Activated B cell treated with CpG ODN at 0.5 μM for 24 hours (primary cell): Measurements from ENCODE around the gene RPS6KB2. TPM values are rescaled to one million over a fixed set of nuclear protein-coding genes. Genes with fewer than 3 reads are reported as not detected.
A peak's percentile ranks its signal among the peaks of the same experiment; 100 is the strongest.

ENCODE experiments used
- ATAC-seq: fragments of 200-7000 bp; cut with Tn5 transposase; one replicate; pipeline ENCODE4 v1.10.0; 2021; ENCODE audit warnings: low read depth, mild to moderate bottlenecking, moderate library complexity
- CTCF ChIA-PET: fragments of 350-600 bp; sonication (Branson Sonifier 250); formaldehyde crosslinking; loops from one replicate; lab custom pipeline; 2021; ENCODE audit warnings: antibody characterized with exemption; lab: Charles Lee
- POLR2A ChIA-PET: fragments of 350-600 bp; sonication (Branson Sonifier 250); formaldehyde crosslinking; loops from one replicate; lab custom pipeline; 2021; ENCODE audit warnings: antibody characterized with exemption; lab: Charles Lee
- DNase-seq: peaks from one replicate; pipeline ENCODE4 v3.0.0; 2022
- H3K27ac Mint-ChIP-seq: one replicate; pipeline ENCODE4 v1.8.0; 2020; ENCODE audit warnings: mixed read lengths
- H3K27me3 Mint-ChIP-seq: one replicate; pipeline ENCODE4 v1.8.0; 2021; ENCODE audit warnings: mixed read lengths
- H3K36me3 Mint-ChIP-seq: one replicate; pipeline ENCODE4 v1.8.0; 2021; ENCODE audit warnings: low read depth, mixed read lengths
- H3K4me1 Mint-ChIP-seq: one replicate; pipeline ENCODE4 v1.8.0; 2021; ENCODE audit warnings: mixed read lengths
- H3K4me3 Mint-ChIP-seq: one replicate; pipeline ENCODE4 v1.8.0; 2020; ENCODE audit warnings: mild to moderate bottlenecking, mixed read lengths
- H3K9me3 Mint-ChIP-seq: one replicate; pipeline ENCODE4 v1.8.0; 2020; ENCODE audit warnings: mixed read lengths
- CTCF ChIP-seq: fragments of 200-600 bp; IDR thresholded peaks from one replicate; pipeline ENCODE4 v1.8.0; 2022; ENCODE audit warnings: antibody characterized with exemption, mild to moderate bottlenecking
- intact Hi-C: fragments of 100-400 bp; cut with micrococcal nuclease; formaldehyde crosslinking; loops from one replicate; pipeline ENCODE4 v1.15.1; 2024
- total RNA-seq: library from RNA; stranded (reverse); gene quantifications from 2 replicates; pipeline ENCODE4 v1.2.3, GENCODE V29; 2022

RPS6KB2 gene
- total RNA-seq, 1 donor from 2014 or later, result 74.5 TPM

- DNase-seq, result no peak
- no peak for ATAC-seq
- H3K27ac Mint-ChIP-seq, result peak overlapping the region; percentile 77
- peaks cover 52% of the 10 kb centered on the region for H3K4me1 Mint-ChIP-seq
- ChIA-PET POLR2A (interaction anchor here (0.6 to 17.5 kb wide), 8 partner anchors 15 to 109 kb away, joined by 3 to 693 read pairs (median 5); partner anchors contain the start of genes PITPNM1, POLD4, PTPRCAP and RPS6KB2), CTCF (interaction anchor here (1.7 kb wide), 1 partner anchor 15 kb away, joined by 4 read pairs; no protein-coding TSS in a partner anchor)
- H3K36me3 Mint-ChIP-seq, result peaks cover 48% of the 10 kb centered on the region
- no peaks in the 10 kb centered on the region for H3K27me3 Mint-ChIP-seq
- H3K4me3 Mint-ChIP-seq, result no peak overlapping the region
- TF ChIP-seq CTCF, result no peak
- intact Hi-C loops, result no loop called here
- no peaks in the 10 kb centered on the region for H3K9me3 Mint-ChIP-seq
Observed at GRCh38 chr11:67396587-67397389, 31.5 kb upstream of the RPS6KB2 start.

DNA sequence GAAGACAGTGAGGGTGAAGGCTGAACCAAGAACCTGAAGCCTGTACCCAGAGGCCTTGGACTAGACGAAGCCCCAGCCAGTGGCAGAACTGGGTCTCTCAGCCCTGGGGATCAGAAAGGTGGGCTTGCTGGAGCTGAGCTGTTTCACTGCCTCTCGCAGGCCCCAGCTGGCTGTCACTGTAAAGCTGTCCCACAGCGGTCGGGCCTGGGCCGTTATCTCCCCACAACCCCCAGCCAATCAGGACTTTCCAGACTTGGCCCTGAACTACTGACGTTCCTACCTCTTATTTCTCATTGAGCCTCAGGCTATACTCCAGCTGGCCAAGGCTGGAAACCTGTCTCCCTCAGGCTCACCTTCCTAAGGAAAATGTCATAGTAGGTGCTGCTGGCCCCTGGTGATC lies 30.8 kb upstream of the RPS6KB2 start:
- Mint-ChIP-seq H3K4me3 (no peak overlapping the region), H3K9me3 (no peaks in the 10 kb centered on the region), H3K27ac (no peak overlapping the region), H3K27me3 (no peaks in the 10 kb centered on the region), H3K36me3 (peaks cover 46% of the 10 kb centered on the region), H3K4me1 (peaks cover 54% of the 10 kb centered on the region)
- intact Hi-C loops, result no loop called here
- ChIA-PET CTCF (no interaction called here), POLR2A (interaction anchor here (0.8 to 17.5 kb wide), 6 partner anchors 14 to 129 kb away, joined by 3 to 693 read pairs (median 4); partner anchors contain the start of genes POLD4, PTPRCAP and RPS6KB2)
- no peak for ATAC-seq
- DNase-seq, result no peak
- no peak for TF ChIP-seq CTCF

DNA sequence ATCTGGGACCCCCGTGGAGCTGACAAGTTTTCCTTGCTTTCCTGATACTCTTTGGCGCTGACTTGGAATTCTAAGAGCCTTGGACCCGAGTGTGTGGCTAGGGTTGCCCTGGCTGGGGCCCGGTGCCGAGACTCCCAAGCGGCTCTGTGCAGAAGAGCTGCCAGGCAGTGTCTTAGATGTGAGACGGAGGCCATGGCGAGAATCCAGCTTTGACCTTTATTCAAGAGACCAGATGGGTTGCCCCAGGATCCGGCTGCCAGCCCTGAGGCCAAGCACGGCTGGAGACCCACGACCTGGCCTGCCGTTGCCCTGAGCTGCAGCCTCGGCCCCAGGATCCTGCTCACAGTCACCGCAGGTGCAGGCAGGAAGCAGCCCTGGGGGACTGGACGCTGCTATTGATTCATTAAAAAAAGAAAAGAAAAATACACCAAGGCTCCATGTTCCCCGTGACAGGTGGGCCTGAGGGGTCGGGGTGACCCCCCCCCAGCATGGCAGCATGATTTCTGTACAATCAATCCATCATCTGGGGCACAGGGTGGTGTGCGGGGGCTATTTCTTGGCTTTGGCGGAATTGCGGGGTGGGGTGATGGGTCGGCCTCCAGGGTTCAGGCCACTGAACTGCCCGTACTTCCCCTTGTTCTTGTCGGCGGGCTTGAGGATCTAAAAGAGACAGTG lies 30.2 kb upstream of the RPS6KB2 start:
- H3K27ac Mint-ChIP-seq, result no peak overlapping the region
- no peak overlapping the region for H3K4me3 Mint-ChIP-seq
- no peaks in the 10 kb centered on the region for H3K27me3 Mint-ChIP-seq
- no peak for TF ChIP-seq CTCF
- intact Hi-C loops, result no loop called here
- ATAC-seq, result no peak
- CTCF ChIA-PET, result no interaction called here
- POLR2A ChIA-PET, result interaction anchor here (1.0 to 17.5 kb wide), 5 partner anchors 14 to 130 kb away, joined by 3 to 693 read pairs (median 5); partner anchors contain the start of genes POLD4, PTPRCAP and RPS6KB2
- no peak for DNase-seq
- H3K9me3 Mint-ChIP-seq, result no peaks in the 10 kb centered on the region
- peaks cover 53% of the 10 kb centered on the region for H3K4me1 Mint-ChIP-seq
- H3K36me3 Mint-ChIP-seq, result peaks cover 46% of the 10 kb centered on the region

DNA sequence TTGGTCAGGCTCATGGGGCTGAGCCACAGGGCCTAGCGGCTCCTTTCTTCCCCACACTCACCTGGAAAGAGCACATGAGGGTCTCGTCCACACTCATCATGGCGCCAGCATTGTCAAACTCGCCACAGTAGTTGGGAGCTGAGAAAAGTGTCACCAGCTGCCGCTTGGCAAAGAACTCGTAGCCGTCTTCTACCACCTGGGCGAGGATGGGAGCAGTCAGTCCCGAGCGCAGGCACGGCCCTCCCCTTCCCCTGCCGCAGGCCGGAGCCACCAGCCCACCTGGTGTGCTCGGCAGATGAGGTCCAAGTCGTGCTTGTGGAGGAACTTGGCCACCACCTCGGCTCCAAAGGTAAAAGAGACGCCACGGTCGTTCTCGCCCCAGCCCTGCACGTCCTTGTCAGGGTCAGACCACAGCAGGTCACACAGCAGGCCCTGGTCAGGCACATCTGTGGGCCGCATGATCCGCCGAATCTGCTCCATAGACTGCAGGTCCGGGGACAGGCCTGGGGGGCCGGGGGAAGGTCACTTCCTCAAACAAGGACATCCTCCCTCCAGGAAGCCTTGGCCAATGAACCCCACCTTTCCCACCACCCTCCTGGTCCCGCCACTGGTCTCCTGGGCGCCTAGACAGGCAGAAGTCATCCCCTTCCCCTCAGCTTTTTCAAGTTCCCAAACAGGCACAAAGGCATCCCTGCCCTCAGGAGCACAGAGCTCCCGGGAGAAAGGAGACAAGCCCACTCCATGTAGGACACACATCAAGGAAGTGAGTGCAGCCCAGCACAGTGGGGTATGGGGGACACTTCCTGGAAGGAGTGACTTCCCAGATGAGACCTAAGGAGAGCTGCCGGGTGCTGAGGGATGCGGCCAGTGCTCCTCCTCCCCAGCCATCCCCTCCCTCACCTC lies 29.4 kb upstream of the RPS6KB2 start:
- Mint-ChIP-seq H3K4me3 (no peak overlapping the region), H3K27ac (no peak overlapping the region), H3K9me3 (no peaks in the 10 kb centered on the region), H3K4me1 (peaks cover 57% of the 10 kb centered on the region), H3K27me3 (no peaks in the 10 kb centered on the region), H3K36me3 (peaks cover 45% of the 10 kb centered on the region)
- DNase-seq, result no peak
- CTCF ChIA-PET, result no interaction called here
- no peak for ATAC-seq
- POLR2A ChIA-PET, result interaction anchor here (0.6 to 17.5 kb wide), 9 partner anchors 18 to 131 kb away, joined by 3 to 693 read pairs (median 14); partner anchors contain the start of genes AIP, CARNS1, CLCF1 and POLD4
- TF ChIP-seq CTCF, result no peak
- intact Hi-C loops, result no loop called here
